CD4-positive, alpha-beta T cell (primary cell): ENCODE data around the gene RBM7. TPM values are rescaled to one million over a fixed set of nuclear protein-coding genes. Genes with fewer than 3 reads are reported as not detected.

ENCODE experiments used
- ATAC-seq: fragments of 200-7000 bp; cut with Tn5 transposase; one replicate; pipeline ENCODE4 v1.10.0; 2022; ENCODE audit warnings: mild to moderate bottlenecking; ENCODE audit not compliant: poor library complexity
- CTCF ChIA-PET: fragments of 350-600 bp; sonication (Branson Sonifier 250); formaldehyde crosslinking; loops from one replicate; lab custom pipeline; 2021; ENCODE audit warnings: antibody characterized with exemption, inconsistent platforms; lab: Charles Lee
- POLR2A ChIA-PET: fragments of 350-600 bp; sonication (Branson Sonifier 250); formaldehyde crosslinking; loops from one replicate; lab custom pipeline; 2021; ENCODE audit warnings: antibody characterized with exemption, inconsistent platforms; lab: Charles Lee
- DNase-seq, 14 experiments: peaks; one replicate each; pipeline ENCODE4 v3.0.0-alpha.2; 2013 to 2020; ENCODE audit warnings: mixed read lengths in 2 of 14
- H3K27ac ChIP-seq, 2 donors: one replicate each; pipeline versions ENCODE4 v1.5.1 to v1.7.0; 2013; ENCODE audit warnings: low read length in 2 of 2, low read depth in 1 of 2, mild to moderate bottlenecking in 1 of 2
- H3K27me3 ChIP-seq, 2 experiments: 1 replicate in 1 of 2; 2 replicates in 1 of 2; pipeline versions ENCODE4 v1.6.1 to v1.7.0; 2013; ENCODE audit warnings: low read length in 2 of 2, control low read depth in 1 of 2, mild to moderate bottlenecking in 1 of 2, moderate library complexity in 1 of 2; ENCODE audit not compliant: insufficient read depth in 2 of 2, control insufficient read depth in 1 of 2
- H3K36me3 ChIP-seq: one replicate; pipeline ENCODE4 v1.6.1; 2013; ENCODE audit warnings: low read length, control low read depth; ENCODE audit not compliant: insufficient read depth
- H3K4me1 ChIP-seq: one replicate; pipeline ENCODE4 v1.6.1; 2013; ENCODE audit warnings: low read length, control low read depth; ENCODE audit not compliant: insufficient read depth
- H3K4me3 ChIP-seq: one replicate; pipeline ENCODE4 v1.5.1; 2013; ENCODE audit warnings: mild to moderate bottlenecking, low read length, moderate library complexity
- H3K9me3 ChIP-seq, 2 experiments: 1 replicate in 1 of 2; 2 replicates in 1 of 2; pipeline versions ENCODE4 v1.6.1 to v1.7.0; 2013; ENCODE audit warnings: low read length in 2 of 2, mild to moderate bottlenecking in 2 of 2, control low read depth in 1 of 2, moderate library complexity in 1 of 2; ENCODE audit not compliant: control insufficient read depth in 1 of 2, insufficient read depth in 1 of 2
- H3K27ac Mint-ChIP-seq: one replicate; pipeline ENCODE4 v1.8.0; 2020; ENCODE audit warnings: mixed read lengths
- H3K27me3 Mint-ChIP-seq: one replicate; pipeline ENCODE4 v1.8.0; 2021; ENCODE audit warnings: mixed read lengths
- H3K36me3 Mint-ChIP-seq: one replicate; pipeline ENCODE4 v1.8.0; 2021; ENCODE audit warnings: low read depth, mixed read lengths
- H3K4me1 Mint-ChIP-seq: one replicate; pipeline ENCODE4 v1.8.0; 2021; ENCODE audit warnings: low read depth, mixed read lengths
- H3K4me3 Mint-ChIP-seq: one replicate; pipeline ENCODE4 v1.8.0; 2020; ENCODE audit warnings: mild to moderate bottlenecking, mixed read lengths
- H3K9me3 Mint-ChIP-seq: one replicate; pipeline ENCODE4 v1.8.0; 2020; ENCODE audit warnings: mixed read lengths
- CTCF ChIP-seq: fragments of 200-600 bp; IDR thresholded peaks from one replicate; pipeline ENCODE4 v1.8.0; 2022; ENCODE audit warnings: antibody characterized with exemption, mild to moderate bottlenecking
- intact Hi-C, 2 experiments: fragments of 100-400 bp; cut with DNase I in 1 of 2; cut with micrococcal nuclease in 1 of 2; formaldehyde crosslinking; loops; one replicate each; pipeline versions ENCODE4 v1.15.1 to v1.9.0; 2023 to 2025; cut with DNase I, micrococcal nuclease
- total RNA-seq, 174 experiments: library from RNA in 2 of 174; stranded (reverse) in 2 of 174; gene quantifications; one replicate each; pipeline ENCODE4 v1.2.3 and lab custom pipeline; 2021 to 2026

The RBM7 gene
- total RNA-seq, 2 experiments from 2014 or later, result 76.1 to 81.9 TPM

DNA sequence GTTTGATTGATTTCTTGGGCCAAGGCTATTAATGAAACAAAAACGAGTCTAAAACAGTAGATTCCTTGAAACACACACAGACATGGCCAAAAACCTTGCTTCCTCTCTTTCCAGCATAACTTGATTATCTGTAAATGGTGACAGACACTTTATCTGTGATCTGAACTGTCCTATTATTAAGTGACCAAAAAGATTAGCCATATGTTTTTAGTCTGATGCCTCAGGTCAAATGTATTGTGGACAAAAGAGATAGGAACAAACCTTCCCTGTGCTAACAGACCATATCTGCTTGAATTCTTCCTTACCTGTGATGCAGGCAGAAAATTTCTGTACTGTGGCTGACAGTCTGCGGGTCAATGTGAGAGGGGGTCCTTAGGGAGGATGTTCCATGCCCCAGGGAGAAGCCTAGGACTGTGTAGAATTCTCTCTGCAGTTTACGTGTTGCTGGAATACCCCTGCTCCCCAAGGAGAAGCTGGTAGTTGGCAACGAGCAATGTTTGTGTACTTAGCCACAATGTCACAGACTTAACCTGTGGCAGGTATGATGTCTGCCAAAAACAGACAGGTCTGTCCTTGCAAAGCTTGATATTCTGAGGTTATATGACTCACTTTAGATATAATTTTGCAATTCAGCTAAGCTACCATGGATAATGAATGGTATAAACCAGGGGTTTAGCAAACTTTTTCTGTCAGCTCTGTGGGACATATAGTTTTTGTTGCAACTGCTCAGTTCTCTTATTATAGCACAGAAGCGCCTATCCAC lies 31.4 kb upstream of the RBM7 start:
- H3K4me3 Mint-ChIP-seq, result no peak overlapping the region
- POLR2A ChIA-PET, result no interaction called here

GRCh38 chr11:114375052-114375451 lies 25.4 kb upstream of the RBM7 start:
- no peak for DNase-seq
- ChIA-PET POLR2A (no interaction called here), CTCF (no interaction called here)
- no peaks in the 10 kb centered on the region for H3K4me1 ChIP-seq
- no peak for TF ChIP-seq CTCF
- no peak overlapping the region for H3K4me3 Mint-ChIP-seq
- no peak overlapping the region for H3K27ac ChIP-seq
- H3K9me3 Mint-ChIP-seq, result no peaks in the 10 kb centered on the region
- no peak overlapping the region for H3K4me3 ChIP-seq
- no peak for ATAC-seq
- H3K27me3 Mint-ChIP-seq, result peaks cover 27% of the 10 kb centered on the region
- H3K9me3 ChIP-seq, result no peaks in the 10 kb centered on the region
- peaks cover 3% of the 10 kb centered on the region for H3K4me1 Mint-ChIP-seq
- no peaks in the 10 kb centered on the region for H3K36me3 ChIP-seq
- peaks cover 4 to 11% of the 10 kb centered on the region in 2 experiments for H3K27me3 ChIP-seq
- no peak overlapping the region for H3K27ac Mint-ChIP-seq
- H3K36me3 Mint-ChIP-seq, result no peaks in the 10 kb centered on the region
- intact Hi-C loops, result no loop called here

More for the DNA sequence above, 31.4 kb upstream of the RBM7 start:
- ATAC-seq, result no peak
- H3K27ac Mint-ChIP-seq, result no peak overlapping the region
- Histone ChIP-seq H3K27ac (no peak overlapping the region), H3K9me3 (no peaks in the 10 kb centered on the region), H3K27me3 (peaks cover 3 to 6% of the 10 kb centered on the region in 2 experiments), H3K36me3 (no peaks in the 10 kb centered on the region), H3K4me3 (no peak overlapping the region), H3K4me1 (no peaks in the 10 kb centered on the region)
- DNase-seq, result no peak
- H3K36me3 Mint-ChIP-seq, result no peaks in the 10 kb centered on the region
- H3K27me3 Mint-ChIP-seq, result peaks cover 43% of the 10 kb centered on the region
- intact Hi-C loops, result no loop called here
- no peaks in the 10 kb centered on the region for H3K9me3 Mint-ChIP-seq
- no peaks in the 10 kb centered on the region for H3K4me1 Mint-ChIP-seq
- CTCF ChIA-PET, result no interaction called here
- no peak for TF ChIP-seq CTCF

- Mint-ChIP-seq H3K36me3 (no peaks in the 10 kb centered on the region), H3K9me3 (no peaks in the 10 kb centered on the region), H3K4me3 (no peak overlapping the region), H3K27ac (no peak overlapping the region), H3K4me1 (peaks cover 13% of the 10 kb centered on the region), H3K27me3 (peaks cover 20% of the 10 kb centered on the region)
- intact Hi-C loops, result no loop called here
- Histone ChIP-seq H3K27ac (no peak overlapping the region), H3K4me3 (no peak overlapping the region), H3K4me1 (peaks cover 3% of the 10 kb centered on the region), H3K27me3 (peaks cover 4 to 11% of the 10 kb centered on the region in 2 experiments), H3K9me3 (no peaks in the 10 kb centered on the region), H3K36me3 (no peaks in the 10 kb centered on the region)
- ATAC-seq (no peak), DNase-seq (no peak)
- no peak for TF ChIP-seq CTCF
- POLR2A ChIA-PET, result interaction anchor here (0.5 kb wide), 1 partner anchor 62 kb away, joined by 3 read pairs; the partner anchor contains the start of gene REXO2
- CTCF ChIA-PET, result no interaction called here
Observed at GRCh38 chr11:114377612-114378267, 22.7 kb upstream of the RBM7 start.
